GM12864 (cell line): ENCODE measurements around the gene NOL11.
"Not testable (repeated sequence)": the region's sequence is repeated elsewhere in the genome, so short reads cannot be mapped to it uniquely, and the experiment has no call there.

ENCODE experiments used
- DNase-seq: peaks from one replicate; pipeline ENCODE4 v3.0.0-alpha.2; 2011; ENCODE audit warnings: low read depth
- H3K4me3 ChIP-seq: 2 replicates; pipeline ENCODE4 v1.5.1; 2011; ENCODE audit warnings: mild to moderate bottlenecking, low read depth, low read length, control low read depth
- TF ChIP-seq, protein P1 (sequence below): IDR thresholded peaks from 2 replicates; pipeline ENCODE4 v1.5.1; 2011; ENCODE audit warnings: low read depth, mild to moderate bottlenecking, moderate library complexity, low read length, control low read depth, inconsistent platforms; ENCODE audit errors: missing control alignments

The NOL11 gene

DNA sequence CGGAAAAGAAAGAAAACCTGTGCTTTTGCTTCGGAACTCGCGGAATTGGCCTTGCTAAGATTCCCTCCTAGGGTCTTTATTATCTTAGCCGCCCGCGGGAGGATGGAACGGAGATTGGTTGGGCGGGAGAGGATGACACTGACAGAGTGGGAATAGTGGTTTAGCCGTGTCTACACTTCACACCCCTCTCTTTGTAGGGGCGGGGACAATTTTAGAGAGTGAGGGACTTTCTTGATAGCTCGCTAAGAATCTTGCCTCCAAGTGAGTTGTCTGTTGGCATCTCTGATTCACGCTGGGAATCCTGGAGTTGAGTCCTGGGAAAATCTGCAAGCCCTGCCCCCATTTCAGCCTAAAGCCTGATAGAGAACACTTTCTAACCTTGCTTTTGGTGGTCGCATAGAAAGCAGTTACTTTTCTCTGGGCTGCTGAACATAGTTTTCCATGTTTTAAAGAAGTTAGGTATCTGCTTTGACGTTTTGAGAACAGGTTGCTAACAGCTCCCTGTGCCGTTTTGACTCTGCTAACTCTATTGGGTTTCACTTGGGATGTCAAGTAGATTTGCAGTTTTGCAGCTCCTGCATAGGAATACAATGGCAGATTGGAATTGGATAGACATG, 697 bp downstream of the NOL11 start:
- DNase-seq, result no peak
- H3K4me3 ChIP-seq, result peak overlapping the region; percentile 95
- TF ChIP-seq, protein P1, sequence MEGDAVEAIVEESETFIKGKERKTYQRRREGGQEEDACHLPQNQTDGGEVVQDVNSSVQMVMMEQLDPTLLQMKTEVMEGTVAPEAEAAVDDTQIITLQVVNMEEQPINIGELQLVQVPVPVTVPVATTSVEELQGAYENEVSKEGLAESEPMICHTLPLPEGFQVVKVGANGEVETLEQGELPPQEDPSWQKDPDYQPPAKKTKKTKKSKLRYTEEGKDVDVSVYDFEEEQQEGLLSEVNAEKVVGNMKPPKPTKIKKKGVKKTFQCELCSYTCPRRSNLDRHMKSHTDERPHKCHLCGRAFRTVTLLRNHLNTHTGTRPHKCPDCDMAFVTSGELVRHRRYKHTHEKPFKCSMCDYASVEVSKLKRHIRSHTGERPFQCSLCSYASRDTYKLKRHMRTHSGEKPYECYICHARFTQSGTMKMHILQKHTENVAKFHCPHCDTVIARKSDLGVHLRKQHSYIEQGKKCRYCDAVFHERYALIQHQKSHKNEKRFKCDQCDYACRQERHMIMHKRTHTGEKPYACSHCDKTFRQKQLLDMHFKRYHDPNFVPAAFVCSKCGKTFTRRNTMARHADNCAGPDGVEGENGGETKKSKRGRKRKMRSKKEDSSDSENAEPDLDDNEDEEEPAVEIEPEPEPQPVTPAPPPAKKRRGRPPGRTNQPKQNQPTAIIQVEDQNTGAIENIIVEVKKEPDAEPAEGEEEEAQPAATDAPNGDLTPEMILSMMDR, result no peak

- TF ChIP-seq, protein P1, result no peak
- DNase-seq, result no peak
- no peak overlapping the region for H3K4me3 ChIP-seq
Observed at GRCh38 chr17:67725373-67725791, 7.6 kb downstream of the NOL11 start.

- no peak overlapping the region for H3K4me3 ChIP-seq
- TF ChIP-seq, protein P1, result no peak
- DNase-seq, result no peak
Observed at GRCh38 chr17:67725807-67726206, 8.1 kb downstream of the NOL11 start.

DNA sequence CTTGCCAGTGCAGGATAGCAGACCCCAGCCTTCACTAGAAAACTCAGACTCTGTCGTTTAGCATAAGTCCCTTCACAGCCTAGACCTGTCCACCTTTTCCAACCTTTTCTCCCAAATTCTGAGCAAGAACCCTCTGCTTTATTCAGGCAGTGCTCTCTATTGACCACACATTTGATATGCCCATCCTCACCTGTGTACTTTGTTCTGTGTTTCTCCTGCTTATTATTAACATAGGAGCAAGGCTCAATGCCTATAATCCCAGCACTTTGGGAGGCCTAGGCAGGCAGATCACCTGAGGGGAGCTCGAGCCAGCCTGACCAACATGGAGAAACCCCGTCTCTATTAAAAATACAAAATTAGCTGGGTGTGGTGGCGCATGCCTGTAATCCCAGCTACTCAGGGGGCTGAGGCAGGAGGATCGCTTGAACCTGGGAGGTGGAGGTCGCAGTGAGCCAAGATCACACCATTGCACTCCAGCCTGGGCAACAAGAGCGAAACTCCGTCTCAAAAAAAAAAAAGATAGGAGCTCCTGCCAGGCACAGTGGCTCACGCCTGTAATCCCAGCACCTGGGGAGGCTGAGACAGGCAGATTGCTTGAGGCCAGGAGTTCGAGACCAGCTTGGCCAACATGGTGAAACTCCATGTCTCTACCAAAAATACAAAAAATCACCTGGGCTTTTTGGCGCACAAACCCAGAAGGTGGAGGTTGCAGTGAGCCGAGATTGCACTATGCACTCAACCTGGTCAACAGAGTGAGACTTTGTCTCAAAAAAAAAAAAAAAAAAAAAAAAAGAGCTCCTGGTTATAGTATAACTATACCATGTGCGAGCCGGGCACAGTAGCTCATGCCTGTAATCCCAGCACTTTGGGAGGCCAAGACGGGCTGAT, 9.7 kb downstream of the NOL11 start:
- H3K4me3 ChIP-seq, DNase-seq: not testable (repeated sequence)

GRCh38 chr17:67729903-67730302, 12.2 kb downstream of the NOL11 start:
- no peak for DNase-seq
- no peak overlapping the region for H3K4me3 ChIP-seq
- TF ChIP-seq, protein P1, result no peak

GRCh38 chr17:67730731-67731130, 13.0 kb downstream of the NOL11 start:
- H3K4me3 ChIP-seq, result no peak overlapping the region
- no peak for DNase-seq
- TF ChIP-seq, protein P1, result no peak

- no peak overlapping the region for H3K4me3 ChIP-seq
Observed at GRCh38 chr17:67733449-67733848, 15.7 kb downstream of the NOL11 start.

More at GRCh38 chr17:67733449-67733848, 15.7 kb downstream of the NOL11 start:
- no peak for DNase-seq
- TF ChIP-seq, protein P1, result no peak
